ENCODE measurements around the gene ARHGEF6.
A peak's percentile ranks its signal among the peaks of the same experiment; 100 is the strongest.

The ARHGEF6 gene

DNA sequence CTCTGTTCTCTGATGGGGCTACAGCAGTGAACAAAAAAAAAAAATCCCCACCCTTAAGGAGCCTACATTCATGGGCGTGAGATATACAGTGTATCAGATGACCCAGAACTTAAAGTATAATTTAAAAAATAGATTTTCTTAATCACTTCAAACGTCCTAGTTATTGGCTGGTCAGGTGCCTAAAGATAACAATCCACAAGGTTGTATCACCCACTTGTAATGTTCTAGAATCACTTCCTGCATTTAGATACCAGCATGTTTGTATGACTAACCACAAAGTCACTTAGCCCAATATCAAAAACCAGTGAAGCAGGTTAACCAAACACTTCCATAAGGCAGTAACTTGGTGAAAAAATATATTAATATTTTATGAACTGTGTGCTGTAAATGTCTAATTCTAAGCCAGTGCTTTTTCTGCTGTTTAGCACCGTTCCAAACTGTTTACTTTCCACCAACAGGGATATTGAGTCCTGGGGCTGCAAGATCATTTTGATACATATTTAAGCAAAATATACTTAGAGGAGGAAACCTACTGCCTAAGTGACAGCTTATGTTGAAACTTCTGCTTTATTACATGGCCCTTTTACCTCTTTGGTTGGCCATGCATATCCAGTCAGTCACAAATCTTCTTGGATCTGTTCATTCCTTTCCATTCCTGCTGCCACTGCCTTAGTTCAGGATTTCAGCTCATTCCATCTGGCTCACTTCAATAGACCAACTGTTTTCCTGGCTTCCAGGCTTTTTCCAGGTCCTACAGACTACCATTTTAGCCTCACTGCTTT is 89.5 kb downstream of the ARHGEF6 start:
- DNase-seq (ENCODE audit: low read depth), result no peak

- no peak for DNase-seq (ENCODE audit: low read depth)
Observed at GRCh38 chrX:136689436-136689835, 91.3 kb downstream of the ARHGEF6 start.

DNA sequence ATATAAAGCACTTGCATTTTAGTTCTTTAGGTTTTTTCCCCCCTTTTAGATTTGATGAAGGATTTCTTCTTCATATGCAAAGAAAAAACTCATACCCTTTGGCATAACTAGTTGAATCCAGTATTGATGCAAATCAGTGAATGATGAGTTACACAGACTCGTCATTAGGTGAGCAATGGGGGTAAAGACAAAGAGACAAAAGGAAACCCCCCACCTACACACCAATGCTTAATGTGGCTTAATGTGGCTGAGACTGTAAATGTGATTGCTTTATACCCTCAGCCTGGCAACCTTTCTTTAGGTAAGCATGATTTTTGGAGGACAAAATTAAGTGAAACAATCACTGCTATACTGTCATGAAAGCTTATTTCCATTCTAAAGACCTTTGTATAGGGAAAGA is 93.3 kb downstream of the ARHGEF6 start:
- DNase-seq (ENCODE audit: low read depth), result no peak

DNA sequence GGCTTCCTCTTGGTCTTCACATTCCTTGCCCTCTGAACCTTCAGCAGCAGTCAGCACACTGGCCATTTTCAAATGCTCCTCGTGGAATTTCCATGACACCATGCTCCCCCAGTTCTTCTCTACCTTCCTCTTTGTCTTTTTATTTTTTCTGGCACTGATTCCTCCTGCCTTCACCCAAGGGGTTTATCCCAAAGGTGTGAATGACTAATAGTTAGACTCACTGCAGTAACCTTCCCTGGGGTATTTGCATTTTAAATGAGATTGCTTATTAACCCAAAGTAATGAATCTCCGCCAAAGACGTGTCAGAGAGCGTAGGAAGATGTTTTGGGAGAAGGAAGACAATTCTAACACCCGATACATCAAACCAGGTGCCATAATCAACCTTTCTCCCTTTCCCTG is 96.6 kb downstream of the ARHGEF6 start:
- no peak for DNase-seq (ENCODE audit: low read depth)

GRCh38 chrX:136679531-136679930 is 101.2 kb downstream of the ARHGEF6 start:
- DNase-seq (ENCODE audit: low read depth), result no peak

DNA sequence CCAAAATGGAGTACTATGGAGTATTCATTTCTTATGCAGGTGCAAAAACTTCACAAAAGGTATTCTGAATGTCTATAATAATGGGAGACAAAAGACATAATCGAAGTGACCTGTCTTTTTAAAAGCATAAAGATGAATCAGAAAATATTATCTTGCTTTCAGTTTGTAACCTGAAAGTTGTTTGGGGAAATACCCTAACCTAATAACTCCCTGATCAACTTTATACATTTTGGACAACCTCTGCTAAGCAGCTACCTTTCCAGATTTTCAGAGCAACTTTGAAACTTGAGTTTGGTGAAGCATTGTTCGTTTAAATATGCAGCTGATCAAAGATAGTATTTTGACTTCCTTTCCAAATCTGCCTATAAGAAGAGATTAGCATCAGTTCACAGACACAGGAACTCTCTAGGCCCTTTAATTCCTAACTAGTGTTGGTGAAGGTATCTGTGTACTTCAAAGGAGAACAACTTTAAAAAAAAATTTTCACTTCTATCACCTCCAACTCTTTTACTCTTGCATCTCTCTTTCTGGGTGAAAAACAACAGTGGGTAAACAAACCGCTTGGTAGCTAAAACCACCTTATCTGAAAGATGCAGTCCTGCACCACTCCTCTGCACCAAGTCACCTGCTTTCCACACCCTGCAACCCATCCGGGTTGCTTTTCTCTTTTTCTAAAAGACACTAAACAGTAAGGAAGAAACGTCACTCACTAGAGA is 106.3 kb downstream of the ARHGEF6 start:
- DNase-seq (ENCODE audit: low read depth), result no peak

- no peak for DNase-seq (ENCODE audit: low read depth)
Observed at GRCh38 chrX:136671006-136671610, 109.6 kb downstream of the ARHGEF6 start.

DNA sequence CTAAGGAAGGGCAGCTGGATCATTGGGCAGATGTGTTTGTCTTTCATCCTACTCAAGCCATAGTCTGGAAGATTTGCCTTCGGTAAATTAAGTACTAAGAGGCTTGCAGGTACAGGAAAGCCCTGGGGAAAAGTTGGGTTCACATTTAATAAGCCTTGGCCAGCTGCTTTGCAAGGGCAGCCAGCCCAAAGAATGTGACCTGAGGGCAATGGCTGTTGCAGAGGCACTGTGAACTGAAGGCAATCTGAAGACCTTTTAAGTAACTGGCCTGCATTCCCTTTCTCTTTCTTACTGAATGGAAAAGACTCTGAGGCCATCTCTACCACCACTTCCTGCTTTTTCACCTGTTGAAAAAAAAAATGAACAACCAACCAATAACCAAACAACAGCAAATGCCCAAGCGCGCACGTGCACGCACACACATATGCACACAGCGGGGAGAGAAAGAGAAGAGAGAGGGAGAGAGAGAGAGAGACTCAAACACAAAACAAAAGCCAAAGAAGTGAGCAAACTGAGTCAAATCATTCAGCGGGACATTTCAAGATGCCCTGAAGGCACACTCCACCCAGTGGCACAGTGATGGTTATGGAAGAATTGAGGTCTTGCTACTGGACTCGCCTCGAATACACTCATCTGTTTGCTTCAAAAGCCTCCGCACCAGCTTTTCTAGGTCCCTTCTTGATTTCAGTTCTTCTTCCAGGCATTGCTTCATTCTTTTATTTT is 113.1 kb downstream of the ARHGEF6 start:
- no peak for DNase-seq (ENCODE audit: low read depth)

DNA sequence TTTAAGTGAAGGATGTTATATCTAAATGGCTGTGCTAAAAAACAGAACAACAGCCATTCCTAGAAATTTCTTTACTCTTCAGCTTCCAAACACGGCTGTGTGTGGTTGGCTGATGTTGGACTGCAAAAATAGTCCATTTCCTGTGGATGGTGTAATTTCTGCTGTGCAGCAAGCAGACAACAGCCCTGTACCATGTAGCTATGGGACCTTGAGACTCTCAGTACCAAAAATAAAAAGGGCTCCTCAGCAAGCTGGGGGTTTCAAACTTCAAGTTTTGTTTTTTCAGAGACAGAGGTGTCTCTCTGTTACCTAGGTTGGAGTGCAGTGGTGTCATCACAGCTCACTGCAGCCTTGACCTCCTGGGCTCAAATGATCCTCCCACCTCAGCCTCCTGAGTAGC is 114.6 kb downstream of the ARHGEF6 start:
- DNase-seq (ENCODE audit: low read depth), result no peak

- DNase-seq (ENCODE audit: low read depth), result no peak
Observed at GRCh38 chrX:136665258-136665900, 115.4 kb downstream of the ARHGEF6 start.

DNA sequence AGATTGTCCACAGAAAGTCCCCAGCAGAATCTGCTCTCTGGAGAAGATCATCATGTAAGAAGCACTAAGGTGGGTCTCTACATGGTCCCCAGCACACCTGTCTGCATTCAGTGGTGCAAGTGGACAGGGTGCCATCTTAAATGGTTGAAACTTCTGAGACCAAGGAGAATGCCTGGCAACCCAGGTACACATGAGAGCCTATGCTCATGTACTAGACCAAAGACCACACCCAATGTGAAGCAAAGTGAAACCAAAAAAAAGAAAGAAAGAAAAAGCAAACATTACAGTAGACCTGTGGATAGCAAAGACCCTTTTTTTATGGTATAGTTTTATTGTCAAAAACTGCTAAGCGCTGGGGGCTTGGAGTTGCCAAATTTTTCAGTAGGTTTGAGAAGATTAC is 117.8 kb downstream of the ARHGEF6 start:
- no peak for DNase-seq (ENCODE audit: low read depth)

DNA sequence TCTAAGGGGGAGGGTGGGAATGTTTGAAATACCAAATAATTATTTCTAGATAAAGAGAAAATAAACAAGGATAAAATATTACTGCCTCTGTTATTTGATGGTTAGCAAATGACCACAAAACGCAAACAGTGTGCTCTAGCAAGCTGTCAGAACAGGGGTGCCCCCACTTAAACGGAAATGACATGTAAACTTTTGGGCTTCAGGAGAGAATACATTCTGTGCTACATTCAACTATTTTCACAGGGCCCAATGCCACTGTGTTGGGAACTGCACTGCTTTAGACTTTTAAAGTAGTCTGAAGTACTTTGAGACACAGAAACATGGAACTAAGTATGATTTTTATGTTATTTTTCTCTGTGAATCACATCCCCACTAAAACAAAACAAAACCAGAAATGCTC is 118.6 kb downstream of the ARHGEF6 start:
- no peak for DNase-seq (ENCODE audit: low read depth)

DNA sequence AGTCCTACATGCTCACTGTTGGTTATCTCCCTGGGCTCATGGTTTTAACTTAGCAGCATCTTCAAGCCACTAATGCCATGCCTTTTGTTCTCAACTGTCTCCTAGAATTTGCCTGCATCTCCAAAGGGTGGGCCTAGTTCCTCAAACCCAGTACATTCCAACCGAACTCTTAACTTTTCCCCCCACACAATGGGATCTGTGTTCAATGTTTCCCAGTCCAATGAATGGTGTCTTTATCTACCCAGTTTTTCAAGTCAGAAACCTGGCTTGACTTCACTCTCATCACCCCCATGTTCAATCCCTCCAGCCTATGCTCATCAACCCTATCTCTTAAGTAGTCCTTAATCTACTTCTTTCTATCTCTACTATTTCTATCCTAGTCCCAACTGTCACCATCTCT is 119.8 kb downstream of the ARHGEF6 start:
- no peak for DNase-seq (ENCODE audit: low read depth)

DNA sequence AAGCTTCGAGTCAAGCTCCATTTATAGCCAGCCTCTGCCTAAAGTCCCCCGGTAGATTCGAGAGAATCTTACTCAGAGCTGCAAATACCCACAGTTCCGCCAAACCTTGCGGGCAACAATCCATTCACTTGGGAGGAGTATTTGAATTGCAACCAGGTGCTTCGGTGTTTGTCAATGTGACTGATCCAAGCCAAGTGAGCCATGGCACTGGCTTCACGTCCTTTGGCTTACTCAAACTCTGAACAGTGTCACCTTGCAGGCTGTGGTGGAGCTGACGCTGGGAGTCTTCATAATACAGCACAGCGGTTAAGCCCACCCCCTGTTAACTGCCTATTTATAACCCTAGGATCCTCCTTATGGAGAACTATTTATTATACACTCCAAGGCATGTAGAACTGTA is 121.6 kb downstream of the ARHGEF6 start:
- DNase-seq (ENCODE audit: low read depth), result no peak

DNA sequence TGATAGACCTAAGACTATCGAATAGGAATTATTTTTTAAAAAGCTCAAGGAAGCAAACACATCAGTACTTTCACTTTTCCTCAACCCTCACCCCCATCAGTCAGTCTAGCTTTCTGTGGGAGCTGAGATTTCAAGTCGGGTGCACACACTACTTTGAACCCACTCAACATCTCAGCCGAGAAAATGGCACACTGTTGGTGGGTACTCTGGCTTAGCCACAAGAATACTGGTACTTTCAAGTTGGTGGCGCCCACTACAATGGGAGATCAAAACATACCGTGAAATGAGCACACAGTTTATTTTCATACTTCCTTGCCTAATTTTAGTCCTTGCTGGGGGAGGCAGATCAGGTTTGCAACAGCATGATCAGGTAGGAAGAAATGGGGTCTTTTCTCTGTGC is 122.6 kb downstream of the ARHGEF6 start:
- DNase-seq (ENCODE audit: low read depth), result no peak

DNA sequence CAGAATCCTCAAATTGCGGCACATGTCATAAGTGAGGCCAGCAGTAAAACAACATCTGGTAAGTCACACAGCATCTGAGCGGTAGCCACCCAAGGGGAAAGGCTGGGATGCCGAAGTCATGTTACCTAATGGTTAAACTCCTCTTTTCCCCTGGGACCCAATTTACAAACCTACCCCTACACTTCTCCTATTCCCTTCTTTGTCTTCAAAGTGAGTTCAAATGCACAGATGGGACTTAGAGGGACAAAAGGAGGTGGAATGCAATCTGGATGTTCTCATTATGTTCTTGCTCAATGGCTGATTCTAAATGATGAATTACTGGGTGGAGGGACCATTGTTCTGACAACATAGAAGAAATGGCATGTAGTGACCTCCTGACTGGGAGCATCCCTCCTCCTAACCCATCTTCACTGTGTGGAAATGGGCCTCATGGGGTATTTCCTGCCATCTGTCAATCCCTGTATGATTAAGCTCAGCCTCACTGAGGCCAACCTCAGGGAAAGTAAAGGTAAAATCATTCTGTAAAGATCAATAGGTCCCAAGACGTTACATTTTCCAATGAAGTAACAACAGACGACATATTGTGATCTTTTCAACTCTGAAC is 124.3 kb downstream of the ARHGEF6 start:
- DNase-seq (ENCODE audit: low read depth), result no peak

DNA sequence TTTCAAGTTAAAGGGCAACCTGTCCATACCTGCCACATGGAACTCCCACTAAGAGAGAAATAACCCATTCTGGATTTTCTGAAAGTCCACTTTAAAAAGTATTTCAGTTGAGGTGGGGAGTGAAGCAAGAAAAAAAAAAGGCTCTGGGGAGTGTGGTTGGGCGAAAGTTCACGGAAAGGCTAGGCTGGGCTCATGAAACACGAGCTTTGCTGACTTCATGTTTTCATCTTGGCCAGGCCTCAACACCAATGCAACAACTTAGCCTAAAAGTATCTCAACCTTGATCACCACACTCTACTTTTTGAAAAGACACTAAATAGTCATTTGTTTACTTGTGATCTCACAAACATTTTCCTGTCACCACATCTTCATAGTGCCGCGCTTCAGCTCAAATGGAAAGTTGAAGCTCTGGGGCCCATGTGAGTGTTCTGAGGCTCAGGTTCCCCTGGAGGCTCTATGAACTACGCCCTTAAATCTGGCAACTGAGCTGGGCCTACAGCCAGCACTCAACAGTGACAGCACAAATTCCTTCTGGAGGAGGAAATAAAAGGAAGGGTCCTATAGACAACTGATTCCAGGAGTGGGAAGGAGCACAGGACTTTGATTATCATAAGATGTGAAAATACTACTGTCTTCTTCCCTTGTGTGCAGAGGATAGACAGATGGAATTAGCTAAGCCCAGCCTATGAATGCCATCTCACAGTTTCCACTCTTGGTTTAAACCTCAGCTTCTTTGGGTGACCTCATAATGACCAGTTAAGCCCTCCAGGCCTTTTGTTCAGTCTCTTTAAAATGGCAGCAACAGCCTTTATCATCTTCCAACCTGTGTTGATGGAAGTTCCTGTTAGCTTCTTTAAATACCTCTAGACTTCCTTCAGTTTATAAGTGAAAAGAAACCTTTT is 127.7 kb downstream of the ARHGEF6 start:
- DNase-seq (ENCODE audit: low read depth), result peak; percentile 2

DNA sequence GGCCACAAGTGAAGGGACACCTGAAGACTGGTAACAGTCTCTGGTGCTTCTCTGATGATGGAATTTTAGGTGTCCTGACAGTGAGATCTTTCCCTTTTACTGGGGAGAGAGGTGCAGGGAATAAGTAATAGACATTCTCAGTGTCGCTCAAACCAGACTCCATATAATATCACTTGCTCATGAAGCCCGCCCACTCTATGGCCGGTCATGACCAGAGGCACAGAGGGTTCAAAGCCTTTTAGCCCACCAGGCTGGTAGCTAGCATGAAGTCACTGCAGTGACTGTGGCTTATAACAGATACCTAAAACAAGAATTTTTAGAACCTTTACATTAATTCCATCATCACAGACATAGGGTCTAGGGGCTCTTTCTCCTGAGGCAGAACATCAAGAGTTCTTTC is 129.9 kb downstream of the ARHGEF6 start:
- DNase-seq (ENCODE audit: low read depth), result no peak

- no peak for DNase-seq (ENCODE audit: low read depth)
Observed at GRCh38 chrX:136647677-136648360, 132.9 kb downstream of the ARHGEF6 start, which contains the start of gene CD40LG. CD40LG (plus strand) TSS chrX:136648158; CDS start chrX:136648249, 91 bp downstream.

All from fibroblast of gingiva (primary cell).